Loucy (cell line): ENCODE results near the gene MPRIP.

Experiments
- H2AFZ ChIP-seq: fragments of 200-600 bp; sonication (generic); 2 replicates; pipeline ENCODE4 v1.6.0; 2016; ENCODE audit warnings: antibody characterized with exemption, mild to moderate bottlenecking, low read length, moderate library complexity
- H3F3A ChIP-seq: fragments of 200-600 bp; 2 replicates; pipeline ENCODE4 v1.6.0; 2016; ENCODE audit warnings: antibody characterized with exemption, low read depth, mild to moderate bottlenecking
- H3K27me3 ChIP-seq: fragments of 200-600 bp; sonication (generic); 2 replicates; pipeline ENCODE4 v1.6.1; 2014; ENCODE audit warnings: low read length, mild to moderate bottlenecking; ENCODE audit not compliant: insufficient read depth, poor library complexity, severe bottlenecking
- H3K36me3 ChIP-seq: fragments of 200-600 bp; sonication (generic); 2 replicates; pipeline ENCODE4 v1.6.1; 2016; ENCODE audit warnings: low read length; ENCODE audit not compliant: insufficient read depth
- H3K4me1 ChIP-seq: fragments of 200-600 bp; sonication (generic); 2 replicates; pipeline ENCODE4 v1.5.1; 2014; ENCODE audit warnings: low read length, mild to moderate bottlenecking; ENCODE audit not compliant: insufficient read depth, poor library complexity, severe bottlenecking
- H3K4me2 ChIP-seq: fragments of 200-600 bp; sonication (generic); 2 replicates; pipeline ENCODE4 v1.6.0; 2014; ENCODE audit warnings: antibody characterized with exemption, low read length, low read depth, mild to moderate bottlenecking; ENCODE audit not compliant: poor library complexity, severe bottlenecking
- H3K4me3 ChIP-seq: fragments of 200-600 bp; sonication (generic); 2 replicates; pipeline ENCODE4 v1.5.1; 2014; ENCODE audit warnings: low read length, mild to moderate bottlenecking, mixed read lengths; ENCODE audit not compliant: poor library complexity, severe bottlenecking
- H3K79me2 ChIP-seq: fragments of 200-600 bp; sonication (generic); 2 replicates; pipeline ENCODE4 v1.6.1; 2014; ENCODE audit warnings: low read length; ENCODE audit not compliant: insufficient read depth
- H3K9ac ChIP-seq: fragments of 200-600 bp; sonication (generic); 2 replicates; pipeline ENCODE4 v1.6.0; 2014; ENCODE audit warnings: mild to moderate bottlenecking, low read depth, low read length, moderate library complexity; ENCODE audit not compliant: poor library complexity, severe bottlenecking
- H3K9me2 ChIP-seq: fragments of 200-600 bp; sonication (generic); replicated peaks from 2 replicates; pipeline ENCODE4 v1.6.1; 2016; ENCODE audit warnings: low read depth, low read length, mixed read lengths
- H3K9me3 ChIP-seq: fragments of 200-600 bp; sonication (generic); 2 replicates; pipeline ENCODE4 v1.6.1; 2014; ENCODE audit warnings: mild to moderate bottlenecking, antibody characterized with exemption, low read length, low read depth; ENCODE audit not compliant: insufficient read depth
- H4K20me1 ChIP-seq: fragments of 200-600 bp; sonication (generic); 2 replicates; pipeline ENCODE4 v1.6.0; 2014; ENCODE audit warnings: antibody characterized with exemption, low read length, mild to moderate bottlenecking; ENCODE audit not compliant: insufficient read depth, poor library complexity, severe bottlenecking
- EZH2phosphoT487 ChIP-seq: fragments of 200-600 bp; IDR thresholded peaks from 2 replicates; pipeline ENCODE4 v1.6.1; 2018; ENCODE audit warnings: antibody characterized with exemption, mild to moderate bottlenecking, moderate library complexity, borderline replicate concordance
- TF ChIP-seq, protein P1 (sequence below): fragments of 200-600 bp; sonication (generic); conservative IDR thresholded peaks from 2 replicates; pipeline ENCODE4 v1.5.1; 2014; ENCODE audit warnings: mild to moderate bottlenecking, antibody characterized with exemption, low read length

MPRIP gene

DNA sequence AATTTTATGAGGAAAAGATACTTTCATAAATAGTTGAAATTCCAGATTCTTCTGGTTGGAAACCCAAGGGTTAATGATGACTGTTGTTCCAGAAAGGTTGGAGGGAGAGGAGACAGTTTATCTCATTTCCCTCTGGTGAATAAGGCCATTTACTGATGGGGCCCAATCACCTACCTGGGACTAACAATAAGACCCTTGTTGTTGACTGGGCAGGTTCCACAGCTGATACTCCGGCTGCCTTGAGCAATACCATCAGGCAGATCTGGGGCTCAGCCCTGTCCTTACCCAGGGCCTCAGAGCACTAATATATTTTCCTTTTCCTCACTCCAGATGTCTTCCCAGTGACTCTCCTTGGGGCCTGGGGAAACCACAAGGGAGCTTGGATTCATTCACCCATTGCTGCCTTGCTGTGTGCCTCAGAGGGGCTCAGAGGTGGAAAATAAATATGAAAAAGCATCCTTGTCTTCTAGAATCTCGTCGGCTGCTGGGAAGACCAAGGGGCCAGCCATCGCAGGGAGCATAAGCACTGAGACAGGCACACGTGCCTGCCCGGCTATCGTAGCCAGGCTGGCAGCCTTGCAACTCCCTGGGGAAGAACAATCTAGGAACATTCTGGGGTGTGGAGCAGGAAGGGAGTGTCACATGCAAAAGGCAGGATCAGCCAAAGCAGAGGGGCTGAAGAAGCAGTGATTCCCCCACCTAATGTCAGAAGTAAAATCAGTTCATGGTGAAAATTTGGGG is 54.4 kb downstream of the MPRIP start:
- Histone ChIP-seq H2AFZ (no peak overlapping the region), H3K4me3 (no peak overlapping the region), H4K20me1 (peaks cover 8% of the 10 kb centered on the region), H3K9ac (no peak overlapping the region), H3K4me1 (no peaks in the 10 kb centered on the region), H3K79me2 (peaks cover 38% of the 10 kb centered on the region; the same call in 1 of the 2 replicates), H3K36me3 (peaks cover 21% of the 10 kb centered on the region; the same call in 1 of the 2 replicates), H3K9me2 (no peaks in the 10 kb centered on the region), H3F3A (no peaks in the 10 kb centered on the region), H3K4me2 (no peak overlapping the region), H3K27me3 (no peaks in the 10 kb centered on the region), H3K9me3 (no peaks in the 10 kb centered on the region)
- TF ChIP-seq EZH2phosphoT487, result no peak
- TF ChIP-seq, protein P1, sequence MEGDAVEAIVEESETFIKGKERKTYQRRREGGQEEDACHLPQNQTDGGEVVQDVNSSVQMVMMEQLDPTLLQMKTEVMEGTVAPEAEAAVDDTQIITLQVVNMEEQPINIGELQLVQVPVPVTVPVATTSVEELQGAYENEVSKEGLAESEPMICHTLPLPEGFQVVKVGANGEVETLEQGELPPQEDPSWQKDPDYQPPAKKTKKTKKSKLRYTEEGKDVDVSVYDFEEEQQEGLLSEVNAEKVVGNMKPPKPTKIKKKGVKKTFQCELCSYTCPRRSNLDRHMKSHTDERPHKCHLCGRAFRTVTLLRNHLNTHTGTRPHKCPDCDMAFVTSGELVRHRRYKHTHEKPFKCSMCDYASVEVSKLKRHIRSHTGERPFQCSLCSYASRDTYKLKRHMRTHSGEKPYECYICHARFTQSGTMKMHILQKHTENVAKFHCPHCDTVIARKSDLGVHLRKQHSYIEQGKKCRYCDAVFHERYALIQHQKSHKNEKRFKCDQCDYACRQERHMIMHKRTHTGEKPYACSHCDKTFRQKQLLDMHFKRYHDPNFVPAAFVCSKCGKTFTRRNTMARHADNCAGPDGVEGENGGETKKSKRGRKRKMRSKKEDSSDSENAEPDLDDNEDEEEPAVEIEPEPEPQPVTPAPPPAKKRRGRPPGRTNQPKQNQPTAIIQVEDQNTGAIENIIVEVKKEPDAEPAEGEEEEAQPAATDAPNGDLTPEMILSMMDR, result no peak

DNA sequence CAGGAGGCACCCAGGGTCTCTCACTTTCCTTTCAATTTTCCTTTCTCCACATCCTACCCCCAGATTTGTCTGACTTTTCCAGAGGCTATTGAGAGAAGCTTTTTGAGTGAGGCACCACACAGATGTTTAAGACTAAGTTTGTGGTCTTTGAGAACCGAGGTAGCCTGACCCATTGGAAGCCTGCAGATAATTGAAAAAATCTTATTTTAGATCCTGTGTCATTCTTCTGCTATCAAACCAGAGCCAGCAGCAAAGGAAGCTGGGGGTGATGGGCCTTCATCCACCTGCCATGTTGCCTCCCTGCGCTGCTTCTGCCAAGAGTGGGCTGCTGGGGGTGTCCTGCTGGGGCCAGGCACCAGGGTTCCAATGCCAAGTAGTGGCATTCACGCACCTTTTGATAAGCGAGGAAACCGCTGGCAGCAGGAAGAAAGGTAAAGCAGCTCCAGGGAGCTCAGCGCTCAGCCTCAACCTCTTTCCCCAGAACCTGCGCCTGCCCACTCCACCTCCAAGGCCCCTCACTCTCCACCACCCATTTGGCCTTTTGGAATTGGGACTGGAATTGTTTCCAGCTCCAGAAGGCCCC is 55.6 kb downstream of the MPRIP start:
- TF ChIP-seq, protein P1, result no peak
- TF ChIP-seq EZH2phosphoT487, result no peak
- H3K4me1 ChIP-seq, result no peaks in the 10 kb centered on the region

DNA sequence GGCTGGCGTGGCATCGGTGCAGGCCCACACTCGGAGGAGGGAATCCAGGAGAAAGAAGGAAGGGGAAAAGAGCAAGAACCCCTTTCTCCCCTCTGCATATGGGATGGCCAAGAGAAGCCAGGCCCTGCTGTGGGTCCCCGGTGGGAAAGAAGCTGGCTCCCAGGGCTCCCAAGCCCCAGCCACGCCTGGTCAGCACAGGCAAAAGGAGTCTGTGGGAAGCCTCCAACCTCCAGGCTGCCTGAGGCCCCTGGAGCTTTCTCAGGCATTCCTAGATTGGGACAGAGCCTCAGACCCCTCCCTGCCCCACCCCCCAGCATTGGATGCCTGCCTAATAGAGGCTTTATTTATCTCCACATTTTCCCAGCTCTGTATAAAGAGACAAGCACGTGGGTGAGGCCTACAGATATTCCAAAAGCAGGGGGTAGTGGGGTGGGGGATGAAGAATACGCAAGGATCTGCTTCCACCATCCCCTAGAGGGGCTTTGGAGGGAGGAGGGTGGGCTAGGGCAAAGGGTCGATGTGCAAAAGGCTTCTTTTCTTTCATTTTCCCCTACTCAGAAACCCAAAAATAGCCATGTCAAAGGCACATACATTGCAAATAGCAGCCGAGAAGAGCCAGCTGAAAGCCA is 56.4 kb downstream of the MPRIP start:
- no peak overlapping the region for H3K4me2 ChIP-seq
- no peaks in the 10 kb centered on the region for H3K9me3 ChIP-seq
- H3K9ac ChIP-seq, result no peak overlapping the region
- H4K20me1 ChIP-seq, result peaks cover 7% of the 10 kb centered on the region
- H2AFZ ChIP-seq, result no peak overlapping the region
- H3K4me3 ChIP-seq, result no peak overlapping the region
- no peaks in the 10 kb centered on the region for H3F3A ChIP-seq
- no peak for TF ChIP-seq EZH2phosphoT487
- TF ChIP-seq, protein P1, result no peak
- no peaks in the 10 kb centered on the region for H3K4me1 ChIP-seq
- H3K79me2 ChIP-seq, result peaks cover 35% of the 10 kb centered on the region; the same call in 1 of the 2 replicates
- no peaks in the 10 kb centered on the region for H3K27me3 ChIP-seq
- H3K9me2 ChIP-seq, result no peaks in the 10 kb centered on the region
- H3K36me3 ChIP-seq, result peaks cover 18% of the 10 kb centered on the region; the same call in 1 of the 2 replicates

More for the DNA sequence above, 55.6 kb downstream of the MPRIP start:
- no peak overlapping the region for H2AFZ ChIP-seq
- H3K9ac ChIP-seq, result no peak overlapping the region
- peaks cover 43% of the 10 kb centered on the region; the same call in 1 of the 2 replicates for H3K79me2 ChIP-seq
- H3K9me3 ChIP-seq, result no peaks in the 10 kb centered on the region
- H3K9me2 ChIP-seq, result no peaks in the 10 kb centered on the region
- no peak overlapping the region for H3K4me2 ChIP-seq
- H4K20me1 ChIP-seq, result peaks cover 9% of the 10 kb centered on the region
- H3K36me3 ChIP-seq, result peaks cover 18% of the 10 kb centered on the region; the same call in 1 of the 2 replicates
- no peaks in the 10 kb centered on the region for H3F3A ChIP-seq
- H3K4me3 ChIP-seq, result no peak overlapping the region
- H3K27me3 ChIP-seq, result no peaks in the 10 kb centered on the region
